Epithelial cell of umbilical artery (primary cell): Measurements from ENCODE around the gene DEPDC4. TPM values are rescaled to one million over a fixed set of nuclear protein-coding genes. Genes with fewer than 3 reads are reported as not detected.

Source experiments
- total RNA-seq: library from RNA; depleted of rRNA; stranded (reverse); fragments of >200 nt; gene quantifications from 2 replicates; pipeline ENCODE4 v1.2.3, GENCODE V29; 2014

The DEPDC4 gene
- total RNA-seq = 0.32 and 0.61 TPM in 2 replicates

GRCh38 chr12:100266835-100267602 lies at the start of gene DEPDC4, which contains the start of gene SCYL2:
Gene DEPDC4, minus strand, starts transcription at chr12:100267079. Its CDS starts 3 bp downstream, at chr12:100267076.
Gene SCYL2, plus strand, starts transcription at chr12:100267177. Its CDS starts 15,794 bp downstream, at chr12:100282971.

GRCh38 chr12:100200463-100201181 lies 66.3 kb downstream of the DEPDC4 start, which contains the start of gene ACTR6:
Gene ACTR6, plus strand, starts transcription at chr12:100200815. Its CDS starts 37 bp downstream, at chr12:100200852.

Other genes with a start within 250 kb of the DEPDC4 start
- 14.9 and 18.8 TPM in 2 replicates for gene BLTP3B, start 124.2 kb downstream of the DEPDC4 start, total RNA-seq
- 16.6 and 24.2 TPM in 2 replicates for gene ACTR6, start 66.3 kb downstream of the DEPDC4 start, total RNA-seq
- gene SCYL2, start 98 bp upstream of the DEPDC4 start, total RNA-seq = 36.1 and 43.8 TPM in 2 replicates
- not detected in 2 replicates for gene SLC17A8, start 90.0 kb upstream of the DEPDC4 start, total RNA-seq
- not detected in 2 replicates for gene NR1H4, start 206.8 kb upstream of the DEPDC4 start, total RNA-seq